Immature natural killer cell (primary cell): ENCODE results near the gene TMEM94. TPM values are rescaled to one million over a fixed set of nuclear protein-coding genes. Genes with fewer than 3 reads are reported as not detected.
"Not testable (repeated sequence)": the region's sequence is repeated elsewhere in the genome, so short reads cannot be mapped to it uniquely, and the experiment has no call there.

Source experiments
- DNase-seq, 3 donors: peaks; one replicate each; pipeline ENCODE4 v3.0.0; 2022; ENCODE audit warnings: mixed read lengths in 1 of 3
- H3K27ac Mint-ChIP-seq, 6 donors: one replicate each; pipeline ENCODE4 v1.8.0; 2020; ENCODE audit warnings: mixed read lengths in 6 of 6, mild to moderate bottlenecking in 5 of 6, inconsistent platforms in 4 of 6, moderate library complexity in 3 of 6
- H3K27me3 Mint-ChIP-seq, 3 donors: one replicate each; pipeline ENCODE4 v1.8.0; 2020 to 2021; ENCODE audit warnings: low read depth in 3 of 3, mild to moderate bottlenecking in 3 of 3, mixed read lengths in 3 of 3, moderate library complexity in 3 of 3, inconsistent platforms in 1 of 3
- H3K36me3 Mint-ChIP-seq, 3 donors: one replicate each; pipeline ENCODE4 v1.8.0; 2020; ENCODE audit warnings: mixed read lengths in 3 of 3, inconsistent platforms in 2 of 3, mild to moderate bottlenecking in 2 of 3
- H3K4me1 Mint-ChIP-seq, 2 donors: one replicate each; pipeline ENCODE4 v1.8.0; 2020; ENCODE audit warnings: inconsistent platforms in 2 of 2, mild to moderate bottlenecking in 2 of 2, mixed read lengths in 2 of 2, moderate library complexity in 1 of 2
- H3K4me3 Mint-ChIP-seq, 5 donors: one replicate each; pipeline ENCODE4 v1.8.0; 2020; ENCODE audit warnings: mild to moderate bottlenecking in 5 of 5, mixed read lengths in 5 of 5, inconsistent platforms in 3 of 5, moderate library complexity in 3 of 5
- H3K9me3 Mint-ChIP-seq, 6 donors: one replicate each; pipeline ENCODE4 v1.8.0; 2020; ENCODE audit warnings: mild to moderate bottlenecking in 6 of 6, mixed read lengths in 6 of 6, inconsistent platforms in 4 of 6, moderate library complexity in 3 of 6
- polyA plus RNA-seq, 3 donors: library from polyadenylated mRNA; unstranded; fragments of 300-500 nt; fragmentation: Illumina TruSeq; gene quantifications; one replicate each; pipeline ENCODE4 v1.2.3, GENCODE V29; 2021

Gene TMEM94
- polyA plus RNA-seq, 3 donors from 2014 or later: 3.2 to 21.9 (median 9.3) TPM

- no peak for DNase-seq
- H3K27ac Mint-ChIP-seq: peak overlapping the region in 1 of 6 donors; percentile 24
- peaks cover 17 to 18% of the 10 kb centered on the region in 2 donors for H3K4me1 Mint-ChIP-seq
- no peaks in the 10 kb centered on the region for H3K9me3 Mint-ChIP-seq
- peaks cover 0 to 4% (median 0%) of the 10 kb centered on the region in 3 donors for H3K36me3 Mint-ChIP-seq
- H3K4me3 Mint-ChIP-seq: no peak overlapping the region
- H3K27me3 Mint-ChIP-seq: peaks cover 4 to 9% (median 4%) of the 10 kb centered on the region in 3 donors
Measured at GRCh38 chr17:75433218-75433783, 23.1 kb upstream of the TMEM94 start.

- H3K4me1 Mint-ChIP-seq: peaks cover 17 to 18% of the 10 kb centered on the region in 2 donors
- not testable (repeated sequence) for H3K9me3 Mint-ChIP-seq, H3K27ac Mint-ChIP-seq, DNase-seq, H3K36me3 Mint-ChIP-seq, H3K4me3 Mint-ChIP-seq, H3K27me3 Mint-ChIP-seq
Measured at GRCh38 chr17:75434433-75434832, 22.0 kb upstream of the TMEM94 start.

GRCh38 chr17:75437404-75437803, 19.0 kb upstream of the TMEM94 start:
- not testable (repeated sequence) for H3K27me3 Mint-ChIP-seq, DNase-seq, H3K4me3 Mint-ChIP-seq, H3K27ac Mint-ChIP-seq, H3K36me3 Mint-ChIP-seq, H3K9me3 Mint-ChIP-seq
- peaks cover 17 to 18% of the 10 kb centered on the region in 2 donors for H3K4me1 Mint-ChIP-seq

- Mint-ChIP-seq H3K4me1 (peaks cover 16 to 18% of the 10 kb centered on the region in 2 donors), H3K9me3 (no peaks in the 10 kb centered on the region), H3K4me3 (no peak overlapping the region), H3K36me3 (no peaks in the 10 kb centered on the region), H3K27me3 (peaks cover 0 to 3% (median 0%) of the 10 kb centered on the region in 3 donors), H3K27ac (peak overlapping the region in 1 of 6 donors; percentile 25)
- no peak for DNase-seq
Measured at GRCh38 chr17:75439287-75439686, 17.1 kb upstream of the TMEM94 start.

GRCh38 chr17:75440738-75441448, 15.5 kb upstream of the TMEM94 start:
- H3K9me3 Mint-ChIP-seq: no peaks in the 10 kb centered on the region
- no peak overlapping the region for H3K27ac Mint-ChIP-seq
- DNase-seq: no peak
- H3K27me3 Mint-ChIP-seq: peaks cover 0 to 3% (median 0%) of the 10 kb centered on the region in 3 donors
- no peak overlapping the region for H3K4me3 Mint-ChIP-seq
- H3K4me1 Mint-ChIP-seq: peaks cover 5 to 9% of the 10 kb centered on the region in 2 donors
- H3K36me3 Mint-ChIP-seq: no peaks in the 10 kb centered on the region

- Mint-ChIP-seq H3K9me3 (no peaks in the 10 kb centered on the region), H3K27ac (no peak overlapping the region), H3K4me3 (no peak overlapping the region), H3K4me1 (no peaks in the 10 kb centered on the region), H3K27me3 (peaks cover 0 to 2% (median 0%) of the 10 kb centered on the region in 3 donors), H3K36me3 (no peaks in the 10 kb centered on the region)
- no peak for DNase-seq
Measured at GRCh38 chr17:75442168-75443103, 14.0 kb upstream of the TMEM94 start.

GRCh38 chr17:75445296-75445695, 11.1 kb upstream of the TMEM94 start:
- H3K9me3 Mint-ChIP-seq: no peaks in the 10 kb centered on the region
- DNase-seq: no peak
- H3K27ac Mint-ChIP-seq: no peak overlapping the region
- no peaks in the 10 kb centered on the region for H3K27me3 Mint-ChIP-seq
- H3K4me1 Mint-ChIP-seq: no peaks in the 10 kb centered on the region
- no peak overlapping the region for H3K4me3 Mint-ChIP-seq
- H3K36me3 Mint-ChIP-seq: no peaks in the 10 kb centered on the region

GRCh38 chr17:75445896-75446295, 10.5 kb upstream of the TMEM94 start:
- H3K4me3 Mint-ChIP-seq, H3K36me3 Mint-ChIP-seq, DNase-seq, H3K4me1 Mint-ChIP-seq, H3K27me3 Mint-ChIP-seq, H3K27ac Mint-ChIP-seq, H3K9me3 Mint-ChIP-seq: not testable (repeated sequence)

GRCh38 chr17:75447951-75448856, 8.2 kb upstream of the TMEM94 start:
- Mint-ChIP-seq H3K36me3 (no peaks in the 10 kb centered on the region), H3K27me3 (no peaks in the 10 kb centered on the region), H3K27ac (peak overlapping the region in 1 of 6 donors; percentile 46), H3K4me1 (no peaks in the 10 kb centered on the region), H3K4me3 (no peak overlapping the region), H3K9me3 (no peaks in the 10 kb centered on the region)
- DNase-seq: no peak

GRCh38 chr17:75450270-75450669, 6.2 kb upstream of the TMEM94 start:
- Mint-ChIP-seq H3K4me1 (peaks cover 8 to 13% of the 10 kb centered on the region in 2 donors), H3K36me3 (no peaks in the 10 kb centered on the region), H3K9me3 (no peaks in the 10 kb centered on the region), H3K27ac (no peak overlapping the region), H3K27me3 (peaks cover 0 to 2% (median 0%) of the 10 kb centered on the region in 3 donors), H3K4me3 (no peak overlapping the region)
- no peak for DNase-seq

- Mint-ChIP-seq H3K36me3 (no peaks in the 10 kb centered on the region), H3K4me3 (no peak overlapping the region), H3K9me3 (no peaks in the 10 kb centered on the region), H3K27me3 (peaks cover 2 to 3% (median 3%) of the 10 kb centered on the region in 3 donors), H3K27ac (peak overlapping the region in 5 of 6 donors; percentile 1 to 49 (median 35)), H3K4me1 (peaks cover 36 to 45% of the 10 kb centered on the region in 2 donors)
- no peak for DNase-seq
Measured at GRCh38 chr17:75454193-75454592, 2.2 kb upstream of the TMEM94 start.

GRCh38 chr17:75454672-75455071, 1.8 kb upstream of the TMEM94 start:
- not testable (repeated sequence) for H3K27me3 Mint-ChIP-seq, H3K9me3 Mint-ChIP-seq

GRCh38 chr17:75456039-75456416, 407 bp upstream of the TMEM94 start:
- H3K27me3 Mint-ChIP-seq: peaks cover 2 to 3% (median 3%) of the 10 kb centered on the region in 3 donors
- no peaks in the 10 kb centered on the region for H3K9me3 Mint-ChIP-seq
- H3K36me3 Mint-ChIP-seq: no peaks in the 10 kb centered on the region
- peaks cover 49 to 58% of the 10 kb centered on the region in 2 donors for H3K4me1 Mint-ChIP-seq
- peak overlapping the region; percentile 93 to 97 (median 93) for H3K4me3 Mint-ChIP-seq
- no peak for DNase-seq
- peak overlapping the region; percentile 90 to 98 (median 98) for H3K27ac Mint-ChIP-seq

More at GRCh38 chr17:75454672-75455071, 1.8 kb upstream of the TMEM94 start:
- DNase-seq, H3K36me3 Mint-ChIP-seq: not testable (repeated sequence)
- peak overlapping the region in 3 of 6 donors; percentile 35 to 49 (median 47) for H3K27ac Mint-ChIP-seq
- H3K4me3 Mint-ChIP-seq: peak overlapping the region in 1 of 5 donors; percentile 97
- peaks cover 41 to 50% of the 10 kb centered on the region in 2 donors for H3K4me1 Mint-ChIP-seq
